Tibial nerve (tissue), 4 donors: ENCODE measurements around the gene MS4A12. TPM values are rescaled to one million over a fixed set of nuclear protein-coding genes. Genes with fewer than 3 reads are reported as not detected.
"Not testable (repeated sequence)": the region's sequence is repeated elsewhere in the genome, so short reads cannot be mapped to it uniquely, and the experiment has no call there.

Experiments used
- DNase-seq, 2 donors: peaks; one replicate each; pipeline ENCODE4 v3.0.0-alpha.2; 2019; ENCODE audit warnings: low spot score in 2 of 2
- H3K27ac ChIP-seq, 4 donors: fragments of 200-600 bp; sonication (generic) in 3 of 4; one replicate each; pipeline ENCODE4 v1.5.1; 2017 to 2019; ENCODE audit warnings: mild to moderate bottlenecking in 1 of 4
- H3K27me3 ChIP-seq, 2 donors: fragments of 200-600 bp; sonication (generic) in 1 of 2; one replicate each; pipeline versions ENCODE4 v1.5.1 to v1.6.0; 2017 to 2019
- H3K36me3 ChIP-seq, 3 donors: fragments of 200-600 bp; sonication (generic); one replicate each; pipeline ENCODE4 v1.5.1; 2018 to 2019
- H3K4me1 ChIP-seq, 4 donors: fragments of 200-600 bp; sonication (generic) in 3 of 4; one replicate each; pipeline ENCODE4 v1.5.1; 2017 to 2019
- H3K4me3 ChIP-seq, 4 donors: fragments of 200-600 bp; sonication (generic) in 3 of 4; one replicate each; pipeline ENCODE4 v1.5.1; 2017 to 2019; ENCODE audit warnings: mild to moderate bottlenecking in 1 of 4, moderate library complexity in 1 of 4
- H3K9me3 ChIP-seq, 4 donors: fragments of 200-600 bp; sonication (generic) in 3 of 4; one replicate each; pipeline ENCODE4 v1.5.1; 2017 to 2019
- CTCF ChIP-seq, 5 experiments: fragments of 200-600 bp in 3 of 5; fragments of 450-650 bp in 2 of 5; sonication (generic) in 3 of 5; IDR thresholded peaks; one replicate each; pipeline ENCODE4 v1.5.1; 2016 to 2019; ENCODE audit warnings: antibody characterized with exemption in 5 of 5, mild to moderate bottlenecking in 3 of 5, moderate library complexity in 2 of 5
- EP300 ChIP-seq, 2 donors: sonication (generic); formaldehyde crosslinking; IDR thresholded peaks; one replicate each; pipeline ENCODE4 v1.6.1; 2017; ENCODE audit warnings: antibody characterized with exemption in 2 of 2, mild to moderate bottlenecking in 1 of 2
- POLR2A ChIP-seq, 2 donors: fragments of 450-650 bp; IDR thresholded peaks; one replicate each; pipeline ENCODE4 v1.6.1; 2017; ENCODE audit warnings: antibody characterized with exemption in 2 of 2, mild to moderate bottlenecking in 2 of 2, moderate library complexity in 2 of 2
- WGBS, 2 donors: methylation state at CpG; one replicate each; pipeline ENCODE4 v1.1.5; 2018; 5-methylcytosine and 5-hydroxymethylcytosine counted together
- total RNA-seq, 4 donors: library from RNA; depleted of rRNA; stranded (reverse); fragments of >200 nt; gene quantifications; one replicate each; pipeline ENCODE4 v1.1.0, GENCODE V29; 2016

Gene MS4A12
- total RNA-seq, 4 donors from 2014 or later: not detected

- no peak overlapping the region for H3K4me3 ChIP-seq
- DNase-seq: no peak
- peaks cover 0 to 8% (median 0%) of the 10 kb centered on the region in 4 donors for H3K9me3 ChIP-seq
- no peak overlapping the region for H3K27ac ChIP-seq
- H3K27me3 ChIP-seq: no peaks in the 10 kb centered on the region
- WGBS, 2 donors: 46 to 53% methylated on average over 1 of the region's 1 CpG
- no peak for TF ChIP-seq CTCF (IDR thresholded peaks at IDR 0.05)
- TF ChIP-seq EP300 (IDR thresholded peaks at IDR 0.05): no peak
- no peak for TF ChIP-seq POLR2A (IDR thresholded peaks at IDR 0.05)
- H3K4me1 ChIP-seq: no peaks in the 10 kb centered on the region
- H3K36me3 ChIP-seq: no peaks in the 10 kb centered on the region
Observed at GRCh38 chr11:60528465-60528864, 35.9 kb downstream of the MS4A12 start.

- DNase-seq: no peak
- Histone ChIP-seq H3K9me3 (peaks cover 0 to 8% (median 0%) of the 10 kb centered on the region in 4 donors), H3K27me3 (no peaks in the 10 kb centered on the region), H3K36me3 (no peaks in the 10 kb centered on the region), H3K27ac (no peak overlapping the region), H3K4me1 (no peaks in the 10 kb centered on the region), H3K4me3 (no peak overlapping the region)
- no peak for TF ChIP-seq EP300 (IDR thresholded peaks at IDR 0.05)
- no peak for TF ChIP-seq POLR2A (IDR thresholded peaks at IDR 0.05)
- TF ChIP-seq CTCF (IDR thresholded peaks at IDR 0.05): no peak
- 53 to 54% methylated on average over 1 of the region's 1 CpG for WGBS, 2 donors
Observed at GRCh38 chr11:60528934-60529333, 36.4 kb downstream of the MS4A12 start.

- H3K4me1 ChIP-seq: no peaks in the 10 kb centered on the region
- H3K36me3 ChIP-seq: no peaks in the 10 kb centered on the region
- no peaks in the 10 kb centered on the region for H3K27me3 ChIP-seq
- WGBS, 2 donors: 93 to 94% methylated on average over 3 of the region's 3 CpGs
- no peak overlapping the region for H3K4me3 ChIP-seq
- no peak for DNase-seq
- no peak overlapping the region for H3K27ac ChIP-seq
- H3K9me3 ChIP-seq: peaks cover 0 to 8% (median 0%) of the 10 kb centered on the region in 4 donors
- TF ChIP-seq EP300 (IDR thresholded peaks at IDR 0.05) (peak in 1 of 2 donors; percentile 10), CTCF (IDR thresholded peaks at IDR 0.05) (no peak), POLR2A (IDR thresholded peaks at IDR 0.05) (no peak)
Observed at GRCh38 chr11:60530454-60531100, 38.0 kb downstream of the MS4A12 start.

- WGBS, 2 donors: 94 to 95% methylated on average over 16 to 18 of the region's 18 CpGs
- not testable (repeated sequence) for H3K27ac ChIP-seq, H3K36me3 ChIP-seq, H3K4me3 ChIP-seq, H3K9me3 ChIP-seq, H3K4me1 ChIP-seq, DNase-seq, H3K27me3 ChIP-seq
Observed at GRCh38 chr11:60532383-60532782, 39.8 kb downstream of the MS4A12 start.

GRCh38 chr11:60538627-60539026 is 46.0 kb downstream of the MS4A12 start:
- H3K36me3 ChIP-seq, H3K4me3 ChIP-seq, DNase-seq, H3K9me3 ChIP-seq, H3K4me1 ChIP-seq, H3K27me3 ChIP-seq, H3K27ac ChIP-seq: not testable (repeated sequence)

- WGBS, 2 donors: 78 to 86% methylated on average over 5 of the region's 5 CpGs
- no peaks in the 10 kb centered on the region for H3K27me3 ChIP-seq
- no peaks in the 10 kb centered on the region for H3K36me3 ChIP-seq
- H3K27ac ChIP-seq: no peak overlapping the region
- H3K4me3 ChIP-seq: no peak overlapping the region
- no peak for DNase-seq
- H3K9me3 ChIP-seq: peaks cover 0 to 5% (median 0%) of the 10 kb centered on the region in 4 donors
- no peak for TF ChIP-seq POLR2A (IDR thresholded peaks at IDR 0.05)
- TF ChIP-seq CTCF (IDR thresholded peaks at IDR 0.05): no peak
- TF ChIP-seq EP300 (IDR thresholded peaks at IDR 0.05): no peak
- no peaks in the 10 kb centered on the region for H3K4me1 ChIP-seq
Observed at GRCh38 chr11:60544077-60544476, 51.5 kb downstream of the MS4A12 start.

Other genes with a start within 250 kb of the MS4A12 start
- gene MS4A4E, start 249.6 kb upstream of the MS4A12 start, total RNA-seq: 10 to 100 TPM in 3 of 4 donors, 1 to 10 TPM in 1; 4.8 to 15.9 (median 13.2) TPM
- gene MS4A4A, start 212.1 kb upstream of the MS4A12 start, total RNA-seq: 10 to 100 TPM; 27.8 to 55.8 (median 38.3) TPM
- gene MS4A6E, start 165.5 kb upstream of the MS4A12 start, total RNA-seq: not detected
- gene MS4A7, start 114.2 kb upstream of the MS4A12 start, total RNA-seq: 10 to 100 TPM; 20.1 to 77.1 (median 41.7) TPM
- 1 to 10 TPM in 3 of 4 donors, under 1 TPM in 1; 0.39 to 8.7 (median 4.1) TPM for gene MS4A14, start 96.3 kb upstream of the MS4A12 start, total RNA-seq
- gene MS4A5, start 63.2 kb upstream of the MS4A12 start, total RNA-seq: not detected
- gene MS4A1, start 36.9 kb upstream of the MS4A12 start, total RNA-seq: 1 to 10 TPM in 1 of 4 donors, not detected in 3; 1.3 TPM
- gene MS4A13, start 22.6 kb downstream of the MS4A12 start, total RNA-seq: not detected
- not detected for gene MS4A8, start 206.8 kb downstream of the MS4A12 start, total RNA-seq
- not detected for gene MS4A18, start 231.9 kb downstream of the MS4A12 start, total RNA-seq